ENCODE data around the gene ZNF804A.

- TF ChIP-seq POLR2A (IDR thresholded peaks at IDR 0.05; ENCODE audit: low read depth, low read length), result no peak
- no peak for TF ChIP-seq POLR2AphosphoS5 (IDR thresholded peaks at IDR 0.05; ENCODE audit: low read depth, low read length)
- TF ChIP-seq TAF1 (IDR thresholded peaks at IDR 0.05; ENCODE audit: borderline replicate concordance, low read depth, low read length), result no peak
Measured at GRCh38 chr2:184681642-184682321, 83.5 kb downstream of the ZNF804A start.
